Endometrial microvascular endothelial cells (primary cell): Measurements from ENCODE around the gene ZCWPW1. TPM values are rescaled to one million over a fixed set of nuclear protein-coding genes. Genes with fewer than 3 reads are reported as not detected.
"Not testable (repeated sequence)": the region's sequence is repeated elsewhere in the genome, so short reads cannot be mapped to it uniquely, and the experiment has no call there.

Experiments
- in situ Hi-C: cut with HindIII; loops from 2 replicates; pipeline ENCODE4 v1.10.0; 2017; ENCODE audit warnings: low sequenced_read_pairs, low pct_unique_long_range_greater_than_20kb; ENCODE audit errors: inconsistent ontology term
- total RNA-seq: library from RNA; depleted of rRNA; stranded (reverse); fragments of >200 nt; gene quantifications from one replicate; pipeline ENCODE4 v1.2.3, GENCODE V29; 2015; ENCODE audit errors: inconsistent ontology term

The ZCWPW1 gene
- total RNA-seq, 1 donor from 2014 or later = 0.09 TPM

- in situ Hi-C loops = no loop called here
These were observed 61.3 kb downstream of the ZCWPW1 start for GRCh38 chr7:100367251-100367620.

DNA sequence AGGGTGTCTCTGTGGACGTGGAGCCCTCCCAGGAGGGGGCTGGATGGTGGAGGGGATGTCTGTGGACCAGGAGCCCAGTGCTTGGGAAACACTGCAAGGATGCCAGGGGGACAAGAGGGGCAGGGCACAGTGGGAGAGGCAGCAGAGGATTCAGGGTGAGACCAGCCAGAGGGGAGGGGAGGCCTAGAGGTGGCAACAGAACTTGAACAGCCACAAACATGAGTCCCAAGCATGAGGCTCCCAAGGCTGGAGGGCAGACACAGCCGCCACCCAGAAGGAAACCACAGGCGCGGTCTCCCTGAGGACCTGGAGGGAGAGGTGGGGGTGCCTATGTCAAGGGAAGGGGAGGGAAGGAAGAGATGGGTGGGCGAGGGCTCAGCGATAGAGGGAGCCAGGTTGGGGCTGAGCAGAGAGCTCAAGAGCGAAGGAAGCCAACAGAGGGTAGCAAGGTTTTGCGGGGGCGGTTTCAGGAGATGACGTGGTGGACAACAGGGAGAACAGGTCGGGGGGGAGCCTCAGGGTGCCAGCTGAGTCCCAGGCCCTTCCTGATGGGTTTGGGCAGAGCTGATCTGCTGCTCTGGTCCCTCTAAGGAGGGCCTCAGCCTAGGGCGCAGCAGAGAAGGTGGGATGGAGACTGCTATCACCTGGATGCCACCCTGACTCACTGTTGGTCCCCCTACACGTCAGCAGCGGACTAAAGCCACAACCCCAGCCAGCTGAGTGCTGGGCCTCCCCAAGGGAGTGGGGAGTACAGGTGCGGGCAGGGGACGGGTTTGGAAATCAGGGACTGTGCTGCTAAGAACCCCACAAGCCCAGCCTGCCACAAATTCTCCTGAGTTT lies 61.9 kb downstream of the ZCWPW1 start:
- in situ Hi-C loops = no loop called here

DNA sequence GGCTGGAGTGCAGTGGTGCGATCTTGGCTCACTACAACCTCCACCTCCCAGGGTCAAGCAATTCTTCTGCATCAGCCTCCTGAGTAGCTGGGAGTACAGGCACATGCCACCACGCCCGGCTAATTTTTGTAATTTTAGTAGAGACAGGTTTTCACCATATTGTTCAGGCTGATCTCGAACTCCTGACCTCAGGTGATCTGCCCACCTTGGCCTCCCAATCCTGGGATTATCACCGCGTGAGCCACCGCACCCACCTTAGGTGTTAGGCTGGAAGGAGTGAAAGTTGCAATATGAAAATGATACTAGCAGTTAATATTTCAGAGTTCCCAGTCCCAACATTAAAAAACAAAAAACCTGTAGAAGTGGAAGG lies 62.5 kb downstream of the ZCWPW1 start:
- in situ Hi-C loops = not testable (repeated sequence)

GRCh38 chr7:100364480-100364879 lies 64.0 kb downstream of the ZCWPW1 start:
- in situ Hi-C loops = no loop called here

DNA sequence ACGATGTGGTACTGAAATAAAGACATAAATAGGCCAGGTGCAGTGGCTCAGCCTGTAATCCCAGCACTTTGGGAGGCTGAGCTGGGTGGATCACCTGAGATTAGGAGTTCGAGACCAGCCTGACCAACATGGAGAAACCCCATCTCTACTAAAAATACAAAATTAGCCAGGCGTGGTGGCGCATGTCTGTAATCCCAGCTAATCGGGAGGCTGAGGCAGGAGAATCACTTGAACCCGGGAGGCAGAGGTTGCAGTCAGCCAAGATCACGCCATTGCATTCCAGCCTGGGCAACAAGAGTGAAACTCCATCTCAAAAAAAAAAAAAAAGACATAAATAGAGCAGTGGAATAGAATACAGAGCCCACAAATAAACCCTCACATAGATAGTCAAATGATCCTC lies 64.7 kb downstream of the ZCWPW1 start:
- in situ Hi-C loops = not testable (repeated sequence)

DNA sequence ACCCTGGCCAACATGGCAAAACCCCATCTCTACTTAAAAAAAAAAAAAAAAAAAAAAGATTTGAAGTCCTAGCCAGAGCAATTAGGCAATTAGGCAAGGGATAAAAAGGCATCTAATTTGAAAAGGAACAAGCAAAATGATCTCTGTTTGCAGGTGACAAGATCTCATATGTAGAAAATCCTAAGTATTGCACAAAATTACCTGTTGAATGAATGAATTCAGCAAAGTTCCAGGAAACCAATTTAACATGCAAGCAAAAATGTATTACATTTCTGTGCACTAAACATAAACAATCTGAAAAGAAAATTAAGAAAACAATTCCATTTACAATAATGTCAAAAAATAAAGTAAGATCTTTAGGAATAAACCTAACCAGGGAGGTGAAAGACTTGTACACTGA lies 65.4 kb downstream of the ZCWPW1 start:
- in situ Hi-C loops = no loop called here

DNA sequence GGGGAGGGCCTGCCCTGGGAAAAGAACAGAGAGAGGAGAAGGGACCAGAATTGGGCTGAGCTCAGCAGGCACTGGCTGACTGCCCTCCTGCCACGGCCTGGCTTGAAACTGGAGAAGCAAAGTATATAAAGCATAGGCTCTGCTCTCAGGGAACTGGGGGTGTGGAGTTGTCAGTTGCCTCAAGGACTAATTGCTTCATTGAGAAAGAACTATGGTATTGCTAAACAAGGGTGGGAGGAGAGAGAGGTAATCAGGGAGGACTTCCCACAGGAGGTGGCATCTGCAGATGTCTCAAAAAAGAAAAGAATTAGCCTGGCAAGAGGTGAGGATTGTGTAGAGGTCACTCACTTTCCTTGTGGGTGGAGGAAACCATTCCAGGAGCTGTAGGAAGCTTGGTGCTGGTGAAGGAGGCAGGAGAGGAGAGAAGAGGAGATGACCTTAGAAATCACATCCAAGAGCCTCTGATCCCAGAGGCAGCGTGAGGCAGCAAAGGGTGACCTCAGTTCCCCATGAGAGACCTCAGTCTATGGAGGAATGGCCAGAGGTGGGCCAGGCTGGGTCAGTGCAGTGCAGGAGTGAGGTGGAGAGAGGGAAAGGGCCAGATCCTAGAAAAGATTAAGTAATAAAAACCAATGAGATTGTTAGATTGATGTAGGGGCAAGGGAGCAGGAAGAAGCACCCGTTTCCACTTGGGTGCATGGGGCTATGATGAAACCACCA lies 68.2 kb downstream of the ZCWPW1 start:
- in situ Hi-C loops = no loop called here

DNA sequence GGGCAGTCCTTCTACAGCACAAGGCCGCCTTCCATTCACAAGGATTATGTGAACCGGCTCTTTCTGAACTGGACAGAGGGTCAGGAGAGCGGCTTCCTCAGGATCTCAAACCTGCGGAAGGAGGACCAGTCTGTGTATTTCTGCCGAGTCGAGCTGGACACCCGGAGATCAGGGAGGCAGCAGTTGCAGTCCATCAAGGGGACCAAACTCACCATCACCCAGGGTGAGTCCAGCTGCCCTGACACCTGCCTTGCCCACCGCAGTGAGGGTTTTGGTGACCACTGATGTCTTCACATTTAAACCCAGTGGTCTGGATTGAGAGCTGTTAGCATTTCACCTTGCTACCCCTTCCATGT lies 69.7 kb downstream of the ZCWPW1 start:
- in situ Hi-C loops = no loop called here

- in situ Hi-C loops = no loop called here
These were observed 70.3 kb downstream of the ZCWPW1 start, which contains the start of gene PILRB for GRCh38 chr7:100358027-100358856. PILRB (plus strand) TSS chr7:100358117; CDS start chr7:100358303, 186 bp downstream.

GRCh38 chr7:100357131-100357561 lies 71.4 kb downstream of the ZCWPW1 start:
- in situ Hi-C loops = no loop called here

DNA sequence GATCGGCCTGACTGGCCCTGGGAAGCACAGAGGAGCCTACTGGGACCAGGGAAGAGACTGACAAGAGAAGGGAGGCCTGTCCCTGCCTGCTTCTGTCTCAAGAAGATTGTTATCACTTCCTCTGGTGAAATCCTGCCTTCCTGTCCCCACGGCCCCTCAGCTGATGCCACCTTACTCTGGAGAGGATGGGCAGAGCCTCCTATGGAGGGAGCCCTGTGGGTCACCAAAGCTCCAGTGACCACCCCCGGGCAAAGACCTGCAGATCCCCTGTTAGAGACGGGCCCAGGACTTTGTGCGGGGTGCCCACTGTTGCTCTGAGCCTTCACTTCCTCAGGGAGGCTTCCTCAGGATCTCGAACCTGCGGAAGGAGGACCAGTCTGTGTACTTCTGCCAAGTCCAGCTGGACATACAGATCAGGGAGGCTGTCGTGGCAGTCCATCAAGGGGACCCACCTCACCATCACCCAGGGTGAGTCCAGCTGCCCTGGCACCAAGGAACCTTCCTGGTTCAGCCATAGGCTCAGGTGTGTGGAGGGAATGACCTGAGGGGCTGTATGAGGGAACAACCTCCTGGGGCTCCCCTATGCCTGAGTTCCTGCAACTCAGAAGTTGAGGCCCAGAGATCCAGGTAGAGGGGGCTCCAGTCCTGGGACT lies 72.0 kb downstream of the ZCWPW1 start:
- in situ Hi-C loops = no loop called here

GRCh38 chr7:100353685-100354330 lies 74.7 kb downstream of the ZCWPW1 start:
- in situ Hi-C loops = no loop called here

DNA sequence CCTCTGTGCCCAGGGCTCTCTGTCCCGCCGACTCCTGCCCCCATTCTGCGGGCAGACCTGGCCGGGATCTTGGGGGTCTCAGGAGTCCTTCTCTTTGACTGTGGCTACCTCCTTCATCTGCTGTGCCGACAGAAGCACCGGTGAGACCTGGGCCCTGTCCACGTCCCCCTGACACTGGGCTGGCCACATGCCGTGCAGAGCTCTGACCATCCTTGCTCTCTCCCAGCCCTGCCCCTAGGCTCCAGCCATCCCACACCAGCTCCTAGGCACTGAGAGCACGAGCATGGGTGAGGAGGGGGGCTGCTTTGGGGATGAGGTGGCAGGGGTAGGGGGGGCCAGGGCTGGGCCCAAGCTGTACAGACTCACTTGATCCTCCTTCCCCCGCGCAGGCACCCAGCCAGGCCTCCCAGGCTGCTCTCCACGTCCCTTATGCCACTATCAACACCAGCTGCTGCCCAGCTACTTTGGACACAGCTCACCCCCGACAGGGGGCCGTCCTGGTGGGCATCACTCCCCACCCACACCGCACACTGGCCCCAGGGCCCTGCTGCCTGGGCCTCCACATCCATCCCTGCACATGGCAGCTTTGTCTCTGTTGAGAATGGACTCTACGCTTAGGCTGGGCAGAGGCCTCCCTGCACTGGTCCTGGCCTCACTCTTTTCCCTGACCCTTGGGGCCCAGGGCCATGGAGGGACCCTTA lies 75.4 kb downstream of the ZCWPW1 start:
- in situ Hi-C loops = no loop called here

DNA sequence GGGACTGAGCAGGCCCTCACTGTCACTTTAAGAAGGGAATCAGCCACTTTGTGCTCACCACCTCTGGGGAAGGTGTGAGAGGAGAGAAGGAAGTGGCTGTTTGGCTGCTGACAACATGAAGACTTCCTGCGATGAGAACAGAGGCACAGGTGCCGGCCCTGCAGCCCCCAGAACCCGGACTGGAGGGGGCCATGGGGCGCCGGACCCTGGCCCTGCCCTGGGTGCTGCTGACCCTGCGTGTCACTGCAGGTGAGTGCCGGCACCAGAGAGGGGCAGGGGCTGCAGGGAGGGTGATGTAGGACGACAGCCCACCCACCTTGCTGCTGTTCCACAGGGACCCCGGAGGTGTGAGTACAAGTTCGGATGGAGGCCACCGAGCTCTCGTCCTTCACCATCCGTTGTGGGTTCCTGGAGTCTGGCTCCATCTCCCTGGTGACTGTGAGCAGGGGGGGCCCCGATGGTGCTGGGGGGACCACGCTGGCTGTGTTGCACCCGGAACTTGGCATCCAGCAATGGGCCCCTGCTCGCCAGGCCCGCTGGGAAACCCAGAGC lies 76.2 kb downstream of the ZCWPW1 start:
- in situ Hi-C loops = not testable (repeated sequence)

- in situ Hi-C loops = no loop called here
These were observed 76.8 kb downstream of the ZCWPW1 start for GRCh38 chr7:100351657-100352058.
